HepG2 (cell line): ENCODE results near the gene FAM117A. TPM values are rescaled to one million over a fixed set of nuclear protein-coding genes. Genes with fewer than 3 reads are reported as not detected.

ENCODE experiments used
- ARID3A ChIP-seq: IDR thresholded peaks from 2 replicates; pipeline ENCODE4 v1.6.1; 2012; ENCODE audit warnings: low read depth, low read length, improper control_type of control experiment
- GATAD1 ChIP-seq: IDR thresholded peaks from 2 replicates; pipeline ENCODE4 v1.6.1; 2016; ENCODE audit warnings: missing genetic modification reagents, missing compliant biosample characterization
- GLMP ChIP-seq: sonication (generic); formaldehyde crosslinking; IDR thresholded peaks from 2 replicates; pipeline ENCODE4 v1.9.0; 2021; ENCODE audit warnings: missing genetic modification reagents, mild to moderate bottlenecking, borderline replicate concordance
- GMEB2 ChIP-seq: IDR thresholded peaks from 2 replicates; pipeline ENCODE4 v1.6.1; 2016; ENCODE audit warnings: missing biosample characterization, missing genetic modification reagents, low read depth
- NCOR1 ChIP-seq: fragments of 200-600 bp; sonication (generic); IDR thresholded peaks from 2 replicates; pipeline ENCODE4 v1.7.0; 2017; ENCODE audit warnings: antibody characterized with exemption, low read length, borderline replicate concordance
- PAWR ChIP-seq: sonication (generic); formaldehyde crosslinking; IDR thresholded peaks from 2 replicates; pipeline ENCODE4 v1.4.0; 2020; ENCODE audit warnings: missing genetic modification reagents, mild to moderate bottlenecking, borderline replicate concordance
- PAXIP1 ChIP-seq: sonication (generic); formaldehyde crosslinking; conservative IDR thresholded peaks from 2 replicates; pipeline ENCODE4 v1.4.0; 2020; ENCODE audit warnings: mild to moderate bottlenecking, missing genetic modification reagents, moderate library complexity
- PCBP1 ChIP-seq: fragments of 200-400 bp; formaldehyde crosslinking; IDR thresholded peaks from 2 replicates; pipeline ENCODE4 v1.6.1; 2017; ENCODE audit warnings: mild to moderate bottlenecking, low read depth, low read length, borderline replicate concordance
- RFXANK ChIP-seq: IDR thresholded peaks from 2 replicates; pipeline ENCODE4 v1.6.1; 2016
- SRF ChIP-seq: IDR thresholded peaks from 2 replicates; pipeline ENCODE4 v1.6.1; 2011; ENCODE audit warnings: mild to moderate bottlenecking, low read depth, low read length, moderate library complexity
- TBL1XR1 ChIP-seq: fragments of 150-350 bp; IDR thresholded peaks from 2 replicates; pipeline ENCODE4 v1.6.1; 2014; ENCODE audit warnings: borderline replicate concordance, low read length; ENCODE audit not compliant: partially characterized antibody
- THAP7 ChIP-seq: sonication (generic); formaldehyde crosslinking; IDR thresholded peaks from 2 replicates; pipeline ENCODE4 v1.8.1; 2023; ENCODE audit warnings: mild to moderate bottlenecking, missing genetic modification reagents
- ZFP62 ChIP-seq: sonication (generic); formaldehyde crosslinking; IDR thresholded peaks from 2 replicates; pipeline ENCODE4 v1.4.0; 2020; ENCODE audit warnings: missing genetic modification reagents
- ZNF12 ChIP-seq: sonication (generic); formaldehyde crosslinking; IDR thresholded peaks from 2 replicates; pipeline ENCODE4 v1.5.0; 2020; ENCODE audit warnings: missing genetic modification reagents
- ZNF253 ChIP-seq: sonication (generic); formaldehyde crosslinking; IDR thresholded peaks from 2 replicates; pipeline ENCODE4 v1.8.0; 2022; ENCODE audit warnings: mild to moderate bottlenecking, missing genetic modification reagents, borderline replicate concordance
- ZNF263 ChIP-seq: sonication (generic); formaldehyde crosslinking; IDR thresholded peaks from 2 replicates; pipeline ENCODE4 v1.4.0; 2020; ENCODE audit warnings: missing genetic modification reagents
- ZNF670 ChIP-seq: sonication (generic); formaldehyde crosslinking; IDR thresholded peaks from 2 replicates; pipeline ENCODE4 v1.8.0; 2022; ENCODE audit warnings: mild to moderate bottlenecking, missing genetic modification reagents, borderline replicate concordance
- ZNF782 ChIP-seq: sonication (generic); formaldehyde crosslinking; IDR thresholded peaks from 2 replicates; pipeline ENCODE4 v1.4.0; 2020; ENCODE audit warnings: missing genetic modification reagents, mild to moderate bottlenecking, borderline replicate concordance
- polyA plus RNA-seq, 8 experiments: library from polyadenylated mRNA; depleted of rRNA in 3 of 8; stranded (reverse) in 7 of 8; unstranded in 1 of 8; fragments of >200 nt; fragmentation: Illumina TruSeq in 4 of 8; extraction: Trizol in 4 of 8; gene quantifications; 2 replicates each; pipeline versions ENCODE4 v1.2.1 to v1.2.3, GENCODE V29; 2011 to 2016; ENCODE audit warnings: low read depth in 4 of 8, missing spikeins in 1 of 8, mixed read lengths in 1 of 8; ENCODE audit not compliant: insufficient read depth in 1 of 8
- total RNA-seq, 5 experiments: library from RNA; depleted of rRNA; stranded (reverse); fragments of >200 nt; fragmentation: Illumina TruSeq; extraction: Trizol; gene quantifications; 2 replicates each; pipeline ENCODE4 v1.2.3, GENCODE V29; 2016; ENCODE audit warnings: low read depth in 1 of 5
- TF ChIP-seq, protein P1 (sequence below): conservative IDR thresholded peaks from 2 replicates; pipeline ENCODE4 v1.6.1; 2018; ENCODE audit warnings: missing genetic modification reagents

Gene FAM117A
- total and polyA plus RNA-seq, 2 of the 13 experiments (the other 11 are each of a cell fraction or from before 2014, with no cell fraction given) = 12.1 to 19.8 TPM

- TF ChIP-seq PAXIP1 (peak; percentile 44), ZNF253 (no peak), ZNF12 (no peak; the same call in 1 of the 2 replicates), SRF (no peak; the same call in 1 of the 2 replicates), NCOR1 (peak; percentile 82; the same call in 1 of the 2 replicates), ZNF263 (CRISPR knock-in tag) (peak; percentile 62; the same call in 1 of the 2 replicates), ARID3A (peak; percentile 74), PCBP1 (peak; percentile 95), ZNF670 (no peak), GMEB2 (CRISPR knock-in tag) (peak; percentile 85), ZFP62 (CRISPR knock-in tag) (no peak), THAP7 (CRISPR knock-in tag) (peak; percentile 88), RFXANK (CRISPR knock-in tag) (no peak; the same call in 1 of the 2 replicates), GATAD1 (CRISPR knock-in tag) (peak; percentile 94), TBL1XR1 (peak; percentile 32), PAWR (CRISPR knock-in tag) (no peak), GLMP (CRISPR knock-in tag) (no peak), ZNF782 (peak; percentile 71; the same call in 1 of the 2 replicates)
- TF ChIP-seq, protein P1, sequence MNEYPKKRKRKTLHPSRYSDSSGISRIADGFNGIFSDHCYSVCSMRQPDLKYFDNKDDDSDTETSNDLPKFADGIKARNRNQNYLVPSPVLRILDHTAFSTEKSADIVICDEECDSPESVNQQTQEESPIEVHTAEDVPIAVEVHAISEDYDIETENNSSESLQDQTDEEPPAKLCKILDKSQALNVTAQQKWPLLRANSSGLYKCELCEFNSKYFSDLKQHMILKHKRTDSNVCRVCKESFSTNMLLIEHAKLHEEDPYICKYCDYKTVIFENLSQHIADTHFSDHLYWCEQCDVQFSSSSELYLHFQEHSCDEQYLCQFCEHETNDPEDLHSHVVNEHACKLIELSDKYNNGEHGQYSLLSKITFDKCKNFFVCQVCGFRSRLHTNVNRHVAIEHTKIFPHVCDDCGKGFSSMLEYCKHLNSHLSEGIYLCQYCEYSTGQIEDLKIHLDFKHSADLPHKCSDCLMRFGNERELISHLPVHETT (CRISPR knock-in tag) = peak; percentile 30; the same call in 1 of the 2 replicates
Measured at GRCh38 chr17:49788478-49789242, 24.7 kb upstream of the FAM117A start, which contains the start of gene KAT7 (continued).
